Measurements from ENCODE around the gene HECW1.
A peak's percentile ranks its signal among the peaks of the same experiment; 100 is the strongest.

HECW1 gene

GRCh38 chr7:43513251-43513650 is 400.8 kb downstream of the HECW1 start:
- no peak for DNase-seq (ENCODE audit: low read depth)
- TF ChIP-seq, protein P1, sequence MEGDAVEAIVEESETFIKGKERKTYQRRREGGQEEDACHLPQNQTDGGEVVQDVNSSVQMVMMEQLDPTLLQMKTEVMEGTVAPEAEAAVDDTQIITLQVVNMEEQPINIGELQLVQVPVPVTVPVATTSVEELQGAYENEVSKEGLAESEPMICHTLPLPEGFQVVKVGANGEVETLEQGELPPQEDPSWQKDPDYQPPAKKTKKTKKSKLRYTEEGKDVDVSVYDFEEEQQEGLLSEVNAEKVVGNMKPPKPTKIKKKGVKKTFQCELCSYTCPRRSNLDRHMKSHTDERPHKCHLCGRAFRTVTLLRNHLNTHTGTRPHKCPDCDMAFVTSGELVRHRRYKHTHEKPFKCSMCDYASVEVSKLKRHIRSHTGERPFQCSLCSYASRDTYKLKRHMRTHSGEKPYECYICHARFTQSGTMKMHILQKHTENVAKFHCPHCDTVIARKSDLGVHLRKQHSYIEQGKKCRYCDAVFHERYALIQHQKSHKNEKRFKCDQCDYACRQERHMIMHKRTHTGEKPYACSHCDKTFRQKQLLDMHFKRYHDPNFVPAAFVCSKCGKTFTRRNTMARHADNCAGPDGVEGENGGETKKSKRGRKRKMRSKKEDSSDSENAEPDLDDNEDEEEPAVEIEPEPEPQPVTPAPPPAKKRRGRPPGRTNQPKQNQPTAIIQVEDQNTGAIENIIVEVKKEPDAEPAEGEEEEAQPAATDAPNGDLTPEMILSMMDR (IDR thresholded peaks at IDR 0.05; ENCODE audit: low read length, missing control alignments): no peak
- no peak overlapping the region for H3K4me3 ChIP-seq (replicated peaks; ENCODE audit: low read depth, low read length)

DNA sequence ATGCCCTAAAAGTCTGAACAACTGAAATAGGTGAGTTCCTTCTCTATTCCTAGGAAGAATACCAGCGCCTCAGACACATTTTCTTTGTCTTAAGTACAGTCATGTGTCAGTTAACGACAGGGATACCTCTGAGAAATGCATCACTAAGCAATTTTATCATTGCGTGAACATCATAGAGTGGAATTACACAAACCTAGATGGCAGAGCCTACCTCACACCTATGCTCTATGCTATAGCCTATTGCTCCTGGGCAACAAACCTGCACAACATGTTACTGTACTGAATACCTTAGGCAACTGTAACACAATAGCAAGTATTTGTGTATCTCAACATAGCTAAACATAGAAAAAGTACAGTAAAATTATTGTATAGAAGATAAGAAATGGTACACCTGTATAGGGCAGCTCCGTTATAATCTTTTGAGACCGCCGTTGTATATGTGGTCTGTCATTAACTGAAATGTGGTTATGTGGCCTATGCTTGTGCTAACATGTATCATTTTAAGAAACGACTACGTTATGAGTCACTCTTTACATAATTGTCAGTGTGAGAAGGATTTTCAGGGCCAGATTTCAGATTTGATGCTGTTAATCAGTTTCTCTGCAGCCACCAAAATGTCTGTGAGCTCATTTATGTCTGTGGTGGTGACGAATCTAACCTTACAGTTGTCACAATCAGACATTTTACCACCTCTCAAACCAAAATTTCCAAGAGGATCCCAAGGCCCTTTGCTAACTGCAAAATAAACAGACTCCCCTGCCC is 404.3 kb downstream of the HECW1 start:
- TF ChIP-seq, protein P1 (IDR thresholded peaks at IDR 0.05; ENCODE audit: low read length, missing control alignments): no peak
- no peak overlapping the region for H3K4me3 ChIP-seq (replicated peaks; ENCODE audit: low read depth, low read length)
- DNase-seq (ENCODE audit: low read depth): no peak

DNA sequence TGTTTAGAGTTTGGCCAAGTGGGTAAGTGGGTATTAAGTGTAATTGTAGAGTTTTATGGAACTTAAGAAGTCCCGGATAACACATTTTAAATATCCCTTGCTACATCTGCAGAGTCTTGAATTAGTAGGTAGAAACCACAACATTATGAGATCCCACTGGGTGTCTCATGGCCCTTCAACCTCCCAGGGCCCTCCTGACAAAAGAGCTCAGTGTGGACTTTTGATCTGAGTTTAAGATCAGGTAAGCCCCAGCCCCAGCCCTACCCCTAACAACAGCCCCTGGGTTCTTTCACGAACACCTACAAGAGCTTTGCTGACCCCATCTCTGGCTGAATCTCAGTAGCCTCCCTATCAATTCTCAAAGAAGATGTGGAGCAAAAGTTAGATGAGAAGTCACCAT is 405.0 kb downstream of the HECW1 start:
- DNase-seq (ENCODE audit: low read depth): no peak
- TF ChIP-seq, protein P1 (IDR thresholded peaks at IDR 0.05; ENCODE audit: low read length, missing control alignments): no peak
- no peak overlapping the region for H3K4me3 ChIP-seq (replicated peaks; ENCODE audit: low read depth, low read length)

- H3K4me3 ChIP-seq (replicated peaks; ENCODE audit: low read depth, low read length): no peak overlapping the region
- TF ChIP-seq, protein P1 (IDR thresholded peaks at IDR 0.05; ENCODE audit: low read length, missing control alignments): no peak
- no peak for DNase-seq (ENCODE audit: low read depth)
These were observed 407.8 kb downstream of the HECW1 start for GRCh38 chr7:43520201-43520600.

- DNase-seq (ENCODE audit: low read depth): peak; percentile 37
- no peak overlapping the region for H3K4me3 ChIP-seq (replicated peaks; ENCODE audit: low read depth, low read length)
- TF ChIP-seq, protein P1 (IDR thresholded peaks at IDR 0.05; ENCODE audit: low read length, missing control alignments): no peak
These were observed 410.1 kb downstream of the HECW1 start for GRCh38 chr7:43522406-43523156.

GRCh38 chr7:43528576-43529354 is 416.3 kb downstream of the HECW1 start:
- no peak overlapping the region for H3K4me3 ChIP-seq (replicated peaks; ENCODE audit: low read depth, low read length)
- TF ChIP-seq, protein P1 (IDR thresholded peaks at IDR 0.05; ENCODE audit: low read length, missing control alignments): no peak
- no peak for DNase-seq (ENCODE audit: low read depth)
